IgD-negative memory B cell (primary cell): ENCODE results near the gene CCNY. TPM values are rescaled to one million over a fixed set of nuclear protein-coding genes. Genes with fewer than 3 reads are reported as not detected.
"Not testable (repeated sequence)": the region's sequence is repeated elsewhere in the genome, so short reads cannot be mapped to it uniquely, and the experiment has no call there.

Experiments used
- H3K27ac Mint-ChIP-seq, 3 donors: one replicate each; pipeline ENCODE4 v1.8.0; 2020 to 2022; ENCODE audit warnings: mild to moderate bottlenecking in 3 of 3, mixed read lengths in 3 of 3, moderate library complexity in 1 of 3
- H3K27me3 Mint-ChIP-seq: one replicate; pipeline ENCODE4 v1.8.0; 2021; ENCODE audit warnings: mixed read lengths
- H3K36me3 Mint-ChIP-seq: one replicate; pipeline ENCODE4 v1.8.0; 2020; ENCODE audit warnings: mild to moderate bottlenecking, mixed read lengths
- H3K4me1 Mint-ChIP-seq, 3 donors: one replicate each; pipeline ENCODE4 v1.8.0; 2020 to 2022; ENCODE audit warnings: mixed read lengths in 3 of 3, mild to moderate bottlenecking in 1 of 3
- H3K4me3 Mint-ChIP-seq, 4 donors: one replicate each; pipeline ENCODE4 v1.8.0; 2020 to 2022; ENCODE audit warnings: mild to moderate bottlenecking in 4 of 4, mixed read lengths in 4 of 4, moderate library complexity in 3 of 4
- H3K9me3 Mint-ChIP-seq, 3 donors: one replicate each; pipeline ENCODE4 v1.8.0; 2020 to 2021; ENCODE audit warnings: mixed read lengths in 3 of 3, mild to moderate bottlenecking in 1 of 3
- polyA plus RNA-seq: library from polyadenylated mRNA; unstranded; fragments of 300-500 nt; fragmentation: Illumina TruSeq; gene quantifications from one replicate; pipeline ENCODE4 v1.2.3, GENCODE V29; 2021

CCNY gene
- polyA plus RNA-seq, 1 donor from 2014 or later, result 8.3 TPM

GRCh38 chr10:35523670-35524225 lies 187.4 kb downstream of the CCNY start:
- Mint-ChIP-seq H3K9me3 (no peaks in the 10 kb centered on the region), H3K27me3 (no peaks in the 10 kb centered on the region), H3K4me1 (peaks cover 11 to 20% (median 17%) of the 10 kb centered on the region in 3 donors), H3K27ac (peak overlapping the region in 2 of 3 donors; percentile 65 to 76), H3K36me3 (no peaks in the 10 kb centered on the region), H3K4me3 (no peak overlapping the region)

GRCh38 chr10:35526746-35527145 lies 190.4 kb downstream of the CCNY start:
- H3K27ac Mint-ChIP-seq, result no peak overlapping the region

GRCh38 chr10:35532141-35532540 lies 195.8 kb downstream of the CCNY start:
- Mint-ChIP-seq H3K4me3 (no peak overlapping the region), H3K36me3 (peaks cover 36% of the 10 kb centered on the region), H3K27ac (no peak overlapping the region), H3K9me3 (peaks cover 4 to 13% (median 8%) of the 10 kb centered on the region in 3 donors), H3K4me1 (peaks cover 0 to 3% (median 0%) of the 10 kb centered on the region in 3 donors), H3K27me3 (no peaks in the 10 kb centered on the region)

More at GRCh38 chr10:35526746-35527145, 190.4 kb downstream of the CCNY start:
- peaks cover 5% of the 10 kb centered on the region for H3K36me3 Mint-ChIP-seq
- H3K4me3 Mint-ChIP-seq, result no peak overlapping the region
- no peaks in the 10 kb centered on the region for H3K9me3 Mint-ChIP-seq
- no peaks in the 10 kb centered on the region for H3K27me3 Mint-ChIP-seq
- H3K4me1 Mint-ChIP-seq, result peaks cover 11 to 20% (median 17%) of the 10 kb centered on the region in 3 donors

- Mint-ChIP-seq H3K9me3 (peaks cover 7 to 18% (median 8%) of the 10 kb centered on the region in 3 donors), H3K27ac (no peak overlapping the region), H3K4me3 (peak overlapping the region in 1 of 4 donors; percentile 25), H3K27me3 (no peaks in the 10 kb centered on the region), H3K4me1 (peaks cover 0 to 5% (median 3%) of the 10 kb centered on the region in 3 donors), H3K36me3 (peaks cover 44% of the 10 kb centered on the region)
Observed at GRCh38 chr10:35533565-35533964, 197.3 kb downstream of the CCNY start.

- H3K36me3 Mint-ChIP-seq, result peaks cover 49% of the 10 kb centered on the region
- H3K4me1 Mint-ChIP-seq, result peaks cover 0 to 7% (median 6%) of the 10 kb centered on the region in 3 donors
- no peaks in the 10 kb centered on the region for H3K27me3 Mint-ChIP-seq
- H3K9me3 Mint-ChIP-seq, result peaks cover 7 to 18% (median 11%) of the 10 kb centered on the region in 3 donors
- H3K4me3 Mint-ChIP-seq, result no peak overlapping the region
- H3K27ac Mint-ChIP-seq, result no peak overlapping the region
Observed at GRCh38 chr10:35535136-35535535, 198.8 kb downstream of the CCNY start.

GRCh38 chr10:35536789-35537188 lies 200.5 kb downstream of the CCNY start:
- Mint-ChIP-seq H3K9me3 (peaks cover 7 to 18% (median 12%) of the 10 kb centered on the region in 3 donors), H3K36me3 (peaks cover 52% of the 10 kb centered on the region), H3K27me3 (no peaks in the 10 kb centered on the region), H3K4me3 (no peak overlapping the region), H3K4me1 (peaks cover 7 to 17% (median 12%) of the 10 kb centered on the region in 3 donors), H3K27ac (no peak overlapping the region)

- H3K36me3 Mint-ChIP-seq, result peaks cover 54% of the 10 kb centered on the region
- H3K4me1 Mint-ChIP-seq, result peaks cover 7 to 17% (median 12%) of the 10 kb centered on the region in 3 donors
- not testable (repeated sequence) for H3K4me3 Mint-ChIP-seq, H3K27me3 Mint-ChIP-seq
- H3K27ac Mint-ChIP-seq, result peak overlapping the region in 2 of 3 donors; percentile 59 to 65
- H3K9me3 Mint-ChIP-seq, result peaks cover 7 to 18% (median 12%) of the 10 kb centered on the region in 3 donors
Observed at GRCh38 chr10:35537925-35538324, 201.6 kb downstream of the CCNY start.

GRCh38 chr10:35540296-35541164 lies 204.2 kb downstream of the CCNY start:
- peaks cover 3 to 12% (median 8%) of the 10 kb centered on the region in 3 donors for H3K9me3 Mint-ChIP-seq
- peaks cover 34% of the 10 kb centered on the region for H3K36me3 Mint-ChIP-seq
- peak overlapping the region in 2 of 3 donors; percentile 42 to 58 for H3K27ac Mint-ChIP-seq
- peaks cover 7 to 14% (median 12%) of the 10 kb centered on the region in 3 donors for H3K4me1 Mint-ChIP-seq
- H3K27me3 Mint-ChIP-seq, result no peaks in the 10 kb centered on the region
- H3K4me3 Mint-ChIP-seq, result peak overlapping the region in 1 of 4 donors; percentile 45

- Mint-ChIP-seq H3K4me1 (peaks cover 7 to 14% (median 12%) of the 10 kb centered on the region in 3 donors), H3K4me3 (no peak overlapping the region), H3K27ac (no peak overlapping the region), H3K27me3 (no peaks in the 10 kb centered on the region), H3K36me3 (peaks cover 23% of the 10 kb centered on the region), H3K9me3 (peaks cover 3 to 5% (median 5%) of the 10 kb centered on the region in 3 donors)
Observed at GRCh38 chr10:35541720-35542119, 205.4 kb downstream of the CCNY start.

- Mint-ChIP-seq H3K27me3 (no peaks in the 10 kb centered on the region), H3K36me3 (peaks cover 24% of the 10 kb centered on the region), H3K4me3 (no peak overlapping the region), H3K27ac (no peak overlapping the region), H3K9me3 (peaks cover 3 to 5% (median 5%) of the 10 kb centered on the region in 3 donors), H3K4me1 (peaks cover 7 to 14% (median 12%) of the 10 kb centered on the region in 3 donors)
Observed at GRCh38 chr10:35542303-35542702, 206.0 kb downstream of the CCNY start.

GRCh38 chr10:35545079-35545657 lies 208.9 kb downstream of the CCNY start:
- Mint-ChIP-seq H3K4me1 (peaks cover 5 to 11% (median 7%) of the 10 kb centered on the region in 3 donors), H3K4me3 (no peak overlapping the region), H3K36me3 (peaks cover 14% of the 10 kb centered on the region), H3K9me3 (peaks cover 0 to 1% (median 0%) of the 10 kb centered on the region in 3 donors), H3K27ac (no peak overlapping the region), H3K27me3 (no peaks in the 10 kb centered on the region)

GRCh38 chr10:35545878-35546590 lies 209.7 kb downstream of the CCNY start:
- H3K4me1 Mint-ChIP-seq, result peaks cover 0 to 4% (median 0%) of the 10 kb centered on the region in 3 donors
- peaks cover 8% of the 10 kb centered on the region for H3K36me3 Mint-ChIP-seq
- H3K9me3 Mint-ChIP-seq, result no peaks in the 10 kb centered on the region
- no peak overlapping the region for H3K27ac Mint-ChIP-seq
- H3K4me3 Mint-ChIP-seq, result no peak overlapping the region
- no peaks in the 10 kb centered on the region for H3K27me3 Mint-ChIP-seq

GRCh38 chr10:35546824-35547225 lies 210.5 kb downstream of the CCNY start:
- Mint-ChIP-seq H3K4me1 (no peaks in the 10 kb centered on the region), H3K27ac (peak overlapping the region in 1 of 3 donors; percentile 83), H3K9me3 (no peaks in the 10 kb centered on the region), H3K4me3 (peak overlapping the region in 1 of 4 donors; percentile 8), H3K36me3 (peaks cover 9% of the 10 kb centered on the region), H3K27me3 (no peaks in the 10 kb centered on the region)

- no peaks in the 10 kb centered on the region for H3K27me3 Mint-ChIP-seq
- H3K9me3 Mint-ChIP-seq, result no peaks in the 10 kb centered on the region
- no peak overlapping the region for H3K27ac Mint-ChIP-seq
- H3K36me3 Mint-ChIP-seq, result peaks cover 9% of the 10 kb centered on the region
- H3K4me1 Mint-ChIP-seq, result peaks cover 8 to 22% (median 15%) of the 10 kb centered on the region in 3 donors
- H3K4me3 Mint-ChIP-seq, result no peak overlapping the region
Observed at GRCh38 chr10:35552650-35553342, 216.5 kb downstream of the CCNY start.
